HG02759 (cell line): ENCODE results near the gene HNRNPM.
"Not testable (repeated sequence)": the region's sequence is repeated elsewhere in the genome, so short reads cannot be mapped to it uniquely, and the experiment has no call there.

Experiments
- ATAC-seq: cut with Tn5 transposase; IDR thresholded peaks from one replicate; pipeline ENCODE4 v1.9.1; 2021; ENCODE audit warnings: mild to moderate bottlenecking, moderate library complexity; ENCODE audit not compliant: unreplicated experiment

The HNRNPM gene

GRCh38 chr19:8510589-8511115 is 65.9 kb downstream of the HNRNPM start:
- ATAC-seq: no peak

- ATAC-seq: no peak
Observed at GRCh38 chr19:8511573-8512101, 66.9 kb downstream of the HNRNPM start.

GRCh38 chr19:8512115-8512967 is 67.6 kb downstream of the HNRNPM start:
- no peak for ATAC-seq

GRCh38 chr19:8513036-8513686 is 68.4 kb downstream of the HNRNPM start:
- no peak for ATAC-seq

GRCh38 chr19:8513687-8514504 is 69.1 kb downstream of the HNRNPM start, which contains the start of gene ZNF414:
Gene ZNF414, minus strand, starts transcription at chr19:8514167. Its CDS starts 121 bp downstream, at chr19:8514046.
- peak; percentile 90 for ATAC-seq

GRCh38 chr19:8514505-8515009 is 69.8 kb downstream of the HNRNPM start:
- not testable (repeated sequence) for ATAC-seq

- ATAC-seq: no peak
Observed at GRCh38 chr19:8515317-8515716, 70.5 kb downstream of the HNRNPM start.

- no peak for ATAC-seq
Observed at GRCh38 chr19:8517551-8518442, 73.0 kb downstream of the HNRNPM start.

- ATAC-seq: no peak
Observed at GRCh38 chr19:8518536-8518935, 73.8 kb downstream of the HNRNPM start.

- no peak for ATAC-seq
Observed at GRCh38 chr19:8519388-8519787, 74.6 kb downstream of the HNRNPM start.

- ATAC-seq: no peak
Observed at GRCh38 chr19:8525401-8525684, 80.6 kb downstream of the HNRNPM start.

GRCh38 chr19:8526345-8527091 is 81.7 kb downstream of the HNRNPM start:
- no peak for ATAC-seq

GRCh38 chr19:8528500-8528899 is 83.7 kb downstream of the HNRNPM start:
- ATAC-seq: no peak

GRCh38 chr19:8529369-8530006 is 84.7 kb downstream of the HNRNPM start:
- no peak for ATAC-seq

- ATAC-seq: no peak
Observed at GRCh38 chr19:8530061-8530679, 85.4 kb downstream of the HNRNPM start.

- no peak for ATAC-seq
Observed at GRCh38 chr19:8531470-8531869, 86.7 kb downstream of the HNRNPM start.

GRCh38 chr19:8532225-8532624 is 87.5 kb downstream of the HNRNPM start:
- ATAC-seq: no peak

GRCh38 chr19:8536282-8536681 is 91.5 kb downstream of the HNRNPM start:
- no peak for ATAC-seq
